Transverse colon (tissue), 4 donors: ENCODE data around the gene AFF1. TPM values are rescaled to one million over a fixed set of nuclear protein-coding genes. Genes with fewer than 3 reads are reported as not detected.
"Not testable (repeated sequence)": the region's sequence is repeated elsewhere in the genome, so short reads cannot be mapped to it uniquely, and the experiment has no call there.

Source experiments
- DNase-seq: peaks from one replicate; pipeline ENCODE4 v3.0.0-alpha.2; 2019
- H3K27ac ChIP-seq, 4 donors: fragments of 200-600 bp; sonication (generic); 2 replicates each; pipeline ENCODE4 v1.5.1; 2016 to 2018; ENCODE audit warnings: inconsistent platforms in 4 of 4
- H3K27me3 ChIP-seq: fragments of 200-600 bp; sonication (generic); 2 replicates; pipeline ENCODE4 v1.5.1; 2017; ENCODE audit warnings: inconsistent platforms
- H3K36me3 ChIP-seq, 4 donors: fragments of 200-600 bp; sonication (generic); 2 replicates each; pipeline ENCODE4 v1.5.1; 2017 to 2019; ENCODE audit warnings: inconsistent platforms in 4 of 4
- H3K4me1 ChIP-seq, 4 donors: fragments of 200-600 bp; sonication (generic); 2 replicates each; pipeline ENCODE4 v1.5.1; 2017 to 2020; ENCODE audit warnings: inconsistent platforms in 4 of 4
- H3K4me3 ChIP-seq, 4 donors: fragments of 200-600 bp; sonication (generic); 1 replicate in 1 of 4; 2 replicates in 3 of 4; pipeline versions ENCODE4 v1.5.1 to v1.6.1; 2017 to 2019; ENCODE audit warnings: inconsistent platforms in 4 of 4
- H3K9me3 ChIP-seq, 2 donors: fragments of 200-600 bp; sonication (generic); 2 replicates each; pipeline ENCODE4 v1.5.1; 2017 to 2019; ENCODE audit warnings: inconsistent platforms in 2 of 2
- CTCF ChIP-seq, 5 experiments: fragments of 200-600 bp in 3 of 5; fragments of 450-650 bp in 2 of 5; sonication (generic) in 3 of 5; IDR thresholded peaks; 1 replicate in 2 of 5; 2 replicates in 3 of 5; pipeline ENCODE4 v1.5.1; 2016 to 2017; ENCODE audit warnings: antibody characterized with exemption in 5 of 5, inconsistent platforms in 3 of 5, mild to moderate bottlenecking in 2 of 5, moderate library complexity in 1 of 5
- EP300 ChIP-seq: sonication (generic); formaldehyde crosslinking; IDR thresholded peaks from one replicate; pipeline ENCODE4 v1.6.1; 2017; ENCODE audit warnings: antibody characterized with exemption, low read depth
- POLR2A ChIP-seq: fragments of 450-650 bp; IDR thresholded peaks from one replicate; pipeline ENCODE4 v1.6.1; 2016; ENCODE audit warnings: antibody characterized with exemption, mild to moderate bottlenecking, moderate library complexity
- POLR2AphosphoS5 ChIP-seq, 3 donors: sonication (generic); formaldehyde crosslinking; IDR thresholded peaks; one replicate each; pipeline ENCODE4 v1.6.1; 2016; ENCODE audit warnings: antibody characterized with exemption in 3 of 3
- WGBS, 2 donors: methylation state at CpG; one replicate each; pipeline ENCODE4 v1.1.5; 2018; ENCODE audit warnings: low coverage in 1 of 2; 5-methylcytosine and 5-hydroxymethylcytosine counted together
- in situ Hi-C, 4 donors: fragments of 200-750 bp; cut with MboI; loops; one replicate each; pipeline versions ENCODE4 v1.15.0 to v1.15.1; 2017; ENCODE audit warnings: low sequenced_read_pairs in 3 of 4, low pct_ligation_motif_present in 1 of 4, low pct_unique_long_range_greater_than_20kb in 1 of 4
- intact Hi-C: fragments of 100-400 bp; cut with DNase I; formaldehyde crosslinking; loops from one replicate; pipeline ENCODE4 v1.15.1; 2023; ENCODE audit warnings: low total_unique reads
- total RNA-seq, 4 donors: library from RNA; depleted of rRNA; stranded (reverse); fragments of >200 nt; gene quantifications; one replicate each; pipeline ENCODE4 v1.1.0, GENCODE V29; 2016

The AFF1 gene
- total RNA-seq, 4 donors from 2014 or later: 77.1 to 151 (median 97.0) TPM

- no peaks in the 10 kb centered on the region for H3K9me3 ChIP-seq
- TF ChIP-seq POLR2AphosphoS5 (IDR thresholded peaks at IDR 0.05) (no peak), EP300 (no peak), POLR2A (no peak), CTCF (IDR thresholded peaks at IDR 0.05) (no peak)
- 70 to 71% methylated on average over 5 of the region's 5 CpGs for WGBS, 2 donors
- intact Hi-C loops: loop anchor here (10.0 kb wide), 1 partner anchor 77 kb away; no protein-coding TSS in a partner anchor
- DNase-seq: no peak
- no peaks in the 10 kb centered on the region for H3K27me3 ChIP-seq
- H3K27ac ChIP-seq: peak overlapping the region; percentile 67 to 83 (median 81)
- no peak overlapping the region for H3K4me3 ChIP-seq
- H3K36me3 ChIP-seq: no peaks in the 10 kb centered on the region
- in situ Hi-C loops: no loop called here
- peaks cover 29 to 66% (median 35%) of the 10 kb centered on the region in 4 donors for H3K4me1 ChIP-seq
Observed at GRCh38 chr4:87081826-87082225, 147.0 kb downstream of the AFF1 start.

- in situ Hi-C loops, H3K4me3 ChIP-seq, H3K36me3 ChIP-seq, H3K27ac ChIP-seq, H3K9me3 ChIP-seq, H3K27me3 ChIP-seq, DNase-seq: not testable (repeated sequence)
- peaks cover 7 to 40% (median 15%) of the 10 kb centered on the region in 4 donors for H3K4me1 ChIP-seq
- intact Hi-C loops: loop anchor here (10.0 kb wide), 1 partner anchor 81 kb away; no protein-coding TSS in a partner anchor
- WGBS, 2 donors: 96 to 97% methylated on average over 8 to 11 of the region's 11 CpGs
Observed at GRCh38 chr4:87085732-87086131, 150.9 kb downstream of the AFF1 start.

GRCh38 chr4:87086143-87086805 lies 151.5 kb downstream of the AFF1 start:
- no peaks in the 10 kb centered on the region for H3K27me3 ChIP-seq
- peak overlapping the region in 1 of 4 donors; percentile 5 for H3K27ac ChIP-seq
- 92 to 94% methylated on average over 11 to 12 of the region's 12 CpGs for WGBS, 2 donors
- intact Hi-C loops: loop anchor here (10.0 kb wide), 1 partner anchor 81 kb away; no protein-coding TSS in a partner anchor
- in situ Hi-C loops: no loop called here
- peaks cover 0 to under 1% (median 0%) of the 10 kb centered on the region in 4 donors for H3K36me3 ChIP-seq
- no peaks in the 10 kb centered on the region for H3K9me3 ChIP-seq
- no peak overlapping the region for H3K4me3 ChIP-seq
- DNase-seq: no peak
- peaks cover 7 to 40% (median 15%) of the 10 kb centered on the region in 4 donors for H3K4me1 ChIP-seq
- no peak for TF ChIP-seq POLR2A
- no peak for TF ChIP-seq EP300
- no peak for TF ChIP-seq POLR2AphosphoS5 (IDR thresholded peaks at IDR 0.05)
- TF ChIP-seq CTCF (IDR thresholded peaks at IDR 0.05): no peak

DNA sequence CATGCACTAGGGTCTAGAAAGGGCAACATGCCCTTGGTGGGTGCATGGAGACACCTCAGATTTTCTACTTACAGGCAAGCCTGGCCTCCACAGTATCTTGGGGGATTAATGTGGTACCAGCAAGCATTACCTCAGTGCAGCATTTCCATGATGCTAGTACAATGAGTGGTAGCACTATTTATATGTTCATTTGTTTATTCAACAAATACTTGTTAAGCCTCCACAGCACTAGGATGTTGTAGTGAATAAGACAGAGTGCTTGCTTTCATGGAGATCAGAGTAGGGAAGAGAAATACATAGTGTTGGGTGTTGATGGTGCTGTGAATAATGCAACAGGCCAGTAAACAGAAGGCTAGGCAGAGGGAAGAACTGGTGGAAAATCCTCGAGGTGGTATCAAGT lies 152.2 kb downstream of the AFF1 start:
- no peaks in the 10 kb centered on the region for H3K9me3 ChIP-seq
- peaks cover 9 to 35% (median 15%) of the 10 kb centered on the region in 4 donors for H3K4me1 ChIP-seq
- TF ChIP-seq CTCF (IDR thresholded peaks at IDR 0.05): no peak
- no peak for DNase-seq
- H3K36me3 ChIP-seq: peaks cover 0 to 7% (median 0%) of the 10 kb centered on the region in 4 donors
- in situ Hi-C loops: no loop called here
- H3K4me3 ChIP-seq: no peak overlapping the region
- intact Hi-C loops: loop anchor here (10.0 kb wide), 1 partner anchor 82 kb away; no protein-coding TSS in a partner anchor
- peak overlapping the region in 2 of 4 donors; percentile 3 to 5 for H3K27ac ChIP-seq
- 48 to 93% methylated on average over 1 of the region's 1 CpG for WGBS, 2 donors
- H3K27me3 ChIP-seq: no peaks in the 10 kb centered on the region
